ENCODE data around the gene TLR9. TPM values are rescaled to one million over a fixed set of nuclear protein-coding genes. Genes with fewer than 3 reads are reported as not detected.

The TLR9 gene
- total and polyA plus RNA-seq, 9 of the 15 experiments (the other 6 are each of a cell fraction or from before 2014, with no cell fraction given) = not detected

DNA sequence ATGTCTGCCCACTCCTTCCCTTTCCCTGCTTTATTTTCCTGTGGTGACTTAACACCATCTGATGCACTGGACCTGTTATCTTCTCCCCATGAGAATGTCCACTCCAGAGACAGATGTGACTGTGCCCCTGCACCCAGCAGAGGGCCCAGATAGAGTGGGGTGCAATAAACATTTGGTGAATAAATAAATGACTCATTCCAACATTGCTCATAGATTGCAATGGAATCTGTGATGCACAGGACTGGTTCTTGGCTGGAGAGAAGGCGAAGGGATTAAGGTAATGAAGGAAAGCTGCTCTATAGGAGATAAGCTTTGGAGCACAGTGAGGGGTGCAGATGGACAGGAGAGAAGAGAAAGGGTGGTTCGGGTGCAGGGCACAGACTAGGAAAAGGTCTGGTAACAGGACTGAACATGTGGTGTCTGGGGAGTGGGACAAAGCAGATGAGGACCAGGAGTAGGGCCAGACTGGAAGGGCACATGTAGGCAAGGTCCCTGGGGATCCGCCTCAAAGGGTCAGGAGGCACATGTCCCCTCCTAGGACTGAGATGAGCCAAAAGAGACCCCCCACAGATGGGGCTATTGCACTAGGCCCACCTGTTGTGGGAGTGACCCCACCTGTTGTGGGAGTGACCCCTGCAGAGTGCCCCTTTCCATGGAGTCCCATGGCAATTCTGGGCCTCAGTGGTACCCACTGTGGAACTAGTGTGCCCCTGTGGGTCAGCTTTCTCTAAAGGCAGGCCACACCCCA, 53.8 kb downstream of the TLR9 start (continued):
- TF ChIP-seq, protein P1, sequence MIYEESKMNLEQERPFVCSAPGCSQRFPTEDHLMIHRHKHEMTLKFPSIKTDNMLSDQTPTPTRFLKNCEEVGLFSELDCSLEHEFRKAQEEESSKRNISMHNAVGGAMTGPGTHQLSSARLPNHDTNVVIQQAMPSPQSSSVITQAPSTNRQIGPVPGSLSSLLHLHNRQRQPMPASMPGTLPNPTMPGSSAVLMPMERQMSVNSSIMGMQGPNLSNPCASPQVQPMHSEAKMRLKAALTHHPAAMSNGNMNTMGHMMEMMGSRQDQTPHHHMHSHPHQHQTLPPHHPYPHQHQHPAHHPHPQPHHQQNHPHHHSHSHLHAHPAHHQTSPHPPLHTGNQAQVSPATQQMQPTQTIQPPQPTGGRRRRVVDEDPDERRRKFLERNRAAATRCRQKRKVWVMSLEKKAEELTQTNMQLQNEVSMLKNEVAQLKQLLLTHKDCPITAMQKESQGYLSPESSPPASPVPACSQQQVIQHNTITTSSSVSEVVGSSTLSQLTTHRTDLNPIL (CRISPR knock-in tag; IDR thresholded peaks at IDR 0.05) = no peak
- TF ChIP-seq KDM2B (CRISPR knock-in tag; IDR thresholded peaks at IDR 0.05) = no peak
- TF ChIP-seq, protein P2, sequence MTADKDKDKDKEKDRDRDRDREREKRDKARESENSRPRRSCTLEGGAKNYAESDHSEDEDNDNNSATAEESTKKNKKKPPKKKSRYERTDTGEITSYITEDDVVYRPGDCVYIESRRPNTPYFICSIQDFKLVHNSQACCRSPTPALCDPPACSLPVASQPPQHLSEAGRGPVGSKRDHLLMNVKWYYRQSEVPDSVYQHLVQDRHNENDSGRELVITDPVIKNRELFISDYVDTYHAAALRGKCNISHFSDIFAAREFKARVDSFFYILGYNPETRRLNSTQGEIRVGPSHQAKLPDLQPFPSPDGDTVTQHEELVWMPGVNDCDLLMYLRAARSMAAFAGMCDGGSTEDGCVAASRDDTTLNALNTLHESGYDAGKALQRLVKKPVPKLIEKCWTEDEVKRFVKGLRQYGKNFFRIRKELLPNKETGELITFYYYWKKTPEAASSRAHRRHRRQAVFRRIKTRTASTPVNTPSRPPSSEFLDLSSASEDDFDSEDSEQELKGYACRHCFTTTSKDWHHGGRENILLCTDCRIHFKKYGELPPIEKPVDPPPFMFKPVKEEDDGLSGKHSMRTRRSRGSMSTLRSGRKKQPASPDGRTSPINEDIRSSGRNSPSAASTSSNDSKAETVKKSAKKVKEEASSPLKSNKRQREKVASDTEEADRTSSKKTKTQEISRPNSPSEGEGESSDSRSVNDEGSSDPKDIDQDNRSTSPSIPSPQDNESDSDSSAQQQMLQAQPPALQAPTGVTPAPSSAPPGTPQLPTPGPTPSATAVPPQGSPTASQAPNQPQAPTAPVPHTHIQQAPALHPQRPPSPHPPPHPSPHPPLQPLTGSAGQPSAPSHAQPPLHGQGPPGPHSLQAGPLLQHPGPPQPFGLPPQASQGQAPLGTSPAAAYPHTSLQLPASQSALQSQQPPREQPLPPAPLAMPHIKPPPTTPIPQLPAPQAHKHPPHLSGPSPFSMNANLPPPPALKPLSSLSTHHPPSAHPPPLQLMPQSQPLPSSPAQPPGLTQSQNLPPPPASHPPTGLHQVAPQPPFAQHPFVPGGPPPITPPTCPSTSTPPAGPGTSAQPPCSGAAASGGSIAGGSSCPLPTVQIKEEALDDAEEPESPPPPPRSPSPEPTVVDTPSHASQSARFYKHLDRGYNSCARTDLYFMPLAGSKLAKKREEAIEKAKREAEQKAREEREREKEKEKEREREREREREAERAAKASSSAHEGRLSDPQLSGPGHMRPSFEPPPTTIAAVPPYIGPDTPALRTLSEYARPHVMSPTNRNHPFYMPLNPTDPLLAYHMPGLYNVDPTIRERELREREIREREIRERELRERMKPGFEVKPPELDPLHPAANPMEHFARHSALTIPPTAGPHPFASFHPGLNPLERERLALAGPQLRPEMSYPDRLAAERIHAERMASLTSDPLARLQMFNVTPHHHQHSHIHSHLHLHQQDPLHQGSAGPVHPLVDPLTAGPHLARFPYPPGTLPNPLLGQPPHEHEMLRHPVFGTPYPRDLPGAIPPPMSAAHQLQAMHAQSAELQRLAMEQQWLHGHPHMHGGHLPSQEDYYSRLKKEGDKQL (CRISPR knock-in tag; IDR thresholded peaks at IDR 0.05; ENCODE audit: borderline replicate concordance) = no peak
- TF ChIP-seq ZNF780A (CRISPR knock-in tag; IDR thresholded peaks at IDR 0.05) = no peak
- TF ChIP-seq, protein P3, sequence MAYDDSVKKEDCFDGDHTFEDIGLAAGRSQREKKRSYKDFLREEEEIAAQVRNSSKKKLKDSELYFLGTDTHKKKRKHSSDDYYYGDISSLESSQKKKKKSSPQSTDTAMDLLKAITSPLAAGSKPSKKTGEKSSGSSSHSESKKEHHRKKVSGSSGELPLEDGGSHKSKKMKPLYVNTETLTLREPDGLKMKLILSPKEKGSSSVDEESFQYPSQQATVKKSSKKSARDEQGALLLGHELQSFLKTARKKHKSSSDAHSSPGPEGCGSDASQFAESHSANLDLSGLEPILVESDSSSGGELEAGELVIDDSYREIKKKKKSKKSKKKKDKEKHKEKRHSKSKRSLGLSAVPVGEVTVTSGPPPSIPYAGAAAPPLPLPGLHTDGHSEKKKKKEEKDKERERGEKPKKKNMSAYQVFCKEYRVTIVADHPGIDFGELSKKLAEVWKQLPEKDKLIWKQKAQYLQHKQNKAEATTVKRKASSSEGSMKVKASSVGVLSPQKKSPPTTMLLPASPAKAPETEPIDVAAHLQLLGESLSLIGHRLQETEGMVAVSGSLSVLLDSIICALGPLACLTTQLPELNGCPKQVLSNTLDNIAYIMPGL (CRISPR knock-in tag; IDR thresholded peaks at IDR 0.05) = no peak
- TF ChIP-seq GTF2A2 (tag; IDR thresholded peaks at IDR 0.05) = no peak
- no peak for TF ChIP-seq CCNT2 (IDR thresholded peaks at IDR 0.05; ENCODE audit: borderline replicate concordance, extremely low read depth, insufficient read length, low read depth, low read length)
- TF ChIP-seq HDAC2 (IDR thresholded peaks at IDR 0.05) = no peak
- no peak for TF ChIP-seq ZNF274 (IDR thresholded peaks at IDR 0.05; ENCODE audit: borderline replicate concordance, low read depth, low read length)
- TF ChIP-seq ZKSCAN3 (CRISPR knock-in tag; IDR thresholded peaks at IDR 0.05) = no peak
- no peak for TF ChIP-seq ZNF561 (CRISPR knock-in tag; conservative IDR thresholded peaks at IDR 0.05)
- TF ChIP-seq, protein P4, sequence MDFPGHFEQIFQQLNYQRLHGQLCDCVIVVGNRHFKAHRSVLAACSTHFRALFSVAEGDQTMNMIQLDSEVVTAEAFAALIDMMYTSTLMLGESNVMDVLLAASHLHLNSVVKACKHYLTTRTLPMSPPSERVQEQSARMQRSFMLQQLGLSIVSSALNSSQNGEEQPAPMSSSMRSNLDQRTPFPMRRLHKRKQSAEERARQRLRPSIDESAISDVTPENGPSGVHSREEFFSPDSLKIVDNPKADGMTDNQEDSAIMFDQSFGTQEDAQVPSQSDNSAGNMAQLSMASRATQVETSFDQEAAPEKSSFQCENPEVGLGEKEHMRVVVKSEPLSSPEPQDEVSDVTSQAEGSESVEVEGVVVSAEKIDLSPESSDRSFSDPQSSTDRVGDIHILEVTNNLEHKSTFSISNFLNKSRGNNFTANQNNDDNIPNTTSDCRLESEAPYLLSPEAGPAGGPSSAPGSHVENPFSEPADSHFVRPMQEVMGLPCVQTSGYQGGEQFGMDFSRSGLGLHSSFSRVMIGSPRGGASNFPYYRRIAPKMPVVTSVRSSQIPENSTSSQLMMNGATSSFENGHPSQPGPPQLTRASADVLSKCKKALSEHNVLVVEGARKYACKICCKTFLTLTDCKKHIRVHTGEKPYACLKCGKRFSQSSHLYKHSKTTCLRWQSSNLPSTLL (IDR thresholded peaks at IDR 0.05) = no peak
- TF ChIP-seq, protein P5, sequence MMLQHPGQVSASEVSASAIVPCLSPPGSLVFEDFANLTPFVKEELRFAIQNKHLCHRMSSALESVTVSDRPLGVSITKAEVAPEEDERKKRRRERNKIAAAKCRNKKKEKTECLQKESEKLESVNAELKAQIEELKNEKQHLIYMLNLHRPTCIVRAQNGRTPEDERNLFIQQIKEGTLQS (IDR thresholded peaks at IDR 0.05) = peak; percentile 85
- TF ChIP-seq, protein P5 (CRISPR knock-in tag; conservative IDR thresholded peaks at IDR 0.05) = no peak
- TF ChIP-seq ZFP36 (IDR thresholded peaks at IDR 0.05; ENCODE audit: low read depth, low read length, partially characterized antibody) = no peak

Data from K562 (cell line).